Breast epithelium (tissue), 3 donors: ENCODE data around the gene ZNF629.

Source experiments
- CTCF ChIP-seq, 3 donors: fragments of 450-650 bp; IDR thresholded peaks; one replicate each; pipeline ENCODE4 v1.5.1; 2016 to 2017; ENCODE audit warnings: antibody characterized with exemption in 3 of 3, mild to moderate bottlenecking in 3 of 3, moderate library complexity in 3 of 3
- POLR2A ChIP-seq: fragments of 450-650 bp; IDR thresholded peaks from one replicate; pipeline ENCODE4 v1.6.1; 2016; ENCODE audit warnings: antibody characterized with exemption, mild to moderate bottlenecking, moderate library complexity
- POLR2AphosphoS5 ChIP-seq, 3 donors: sonication (generic); formaldehyde crosslinking; IDR thresholded peaks; one replicate each; pipeline ENCODE4 v1.6.1; 2017; ENCODE audit warnings: antibody characterized with exemption in 3 of 3

- no peak for TF ChIP-seq CTCF (IDR thresholded peaks at IDR 0.05)
- TF ChIP-seq POLR2A = no peak
- TF ChIP-seq POLR2AphosphoS5 (IDR thresholded peaks at IDR 0.05) = no peak
Observed at GRCh38 chr16:30757316-30757715, 29.7 kb downstream of the ZNF629 start.
